ENCODE measurements around the gene ERMN. TPM values are rescaled to one million over a fixed set of nuclear protein-coding genes. Genes with fewer than 3 reads are reported as not detected.
A peak's percentile ranks its signal among the peaks of the same experiment; 100 is the strongest.

ERMN gene
- polyA plus RNA-seq, 1 donor (not counting 4 experiments of a cell fraction or from before 2014, with no cell fraction given) = not detected

- H3K27me3 ChIP-seq (ENCODE audit: control insufficient read depth, extremely low read depth, insufficient read depth, low read length) = no peaks in the 10 kb centered on the region
- no peak overlapping the region for H3K4me3 ChIP-seq (ENCODE audit: control insufficient read depth in 2 of 3, extremely low read depth in 1 of 3, insufficient read depth in 2 of 3, low read depth in 1 of 3, low read length in 3 of 3)
- H3K36me3 ChIP-seq (ENCODE audit: control insufficient read depth in 2 of 2, extremely low read depth in 1 of 2, insufficient read depth in 2 of 2, low read length in 2 of 2) = no peaks in the 10 kb centered on the region
- FAIRE-seq = no peak
- no peak for TF ChIP-seq EZH2 (IDR thresholded peaks at IDR 0.05; ENCODE audit: low read length)
- TF ChIP-seq CTCF (optimal IDR thresholded peaks at IDR 0.05 in 1 of 3, IDR thresholded peaks at IDR 0.05 in 1 of 3, conservative IDR thresholded peaks at IDR 0.05 in 1 of 3; ENCODE audit: extremely low read depth in 1 of 3, insufficient read depth in 2 of 3, low read length in 3 of 3) = peak; percentile 50 to 58 (median 52)
- H3K4me1 ChIP-seq (ENCODE audit: control insufficient read depth, extremely low read depth, insufficient read depth, low read length) = no peaks in the 10 kb centered on the region
- H4K20me1 ChIP-seq (ENCODE audit: control insufficient read depth, extremely low read depth, insufficient read depth, low read length) = no peaks in the 10 kb centered on the region
- H3K9me3 ChIP-seq (ENCODE audit: control insufficient read depth, low read depth, low read length) = no peaks in the 10 kb centered on the region
- no peak overlapping the region for H3K27ac ChIP-seq (ENCODE audit: control insufficient read depth, insufficient read depth, low read length)
- dilution Hi-C loops (cut with MboI; ENCODE audit: extremely low pct_ligation_motif_present, low sequenced_read_pairs) = no loop called here
- H3K9me1 ChIP-seq (ENCODE audit: control insufficient read depth, extremely low read depth, insufficient read depth, low read length) = no peaks in the 10 kb centered on the region
- H3K9ac ChIP-seq (ENCODE audit: control insufficient read depth, extremely low read depth, insufficient read depth, low read length) = no peak overlapping the region
- no peaks in the 10 kb centered on the region for H3K79me2 ChIP-seq (ENCODE audit: control insufficient read depth, insufficient read depth, low read length)
- H2AFZ ChIP-seq (ENCODE audit: control insufficient read depth, low read length) = no peak overlapping the region
- DNase-seq (ENCODE audit: low read depth, low spot score) = peak; percentile 5
- H3K4me2 ChIP-seq (ENCODE audit: control insufficient read depth, extremely low read depth, insufficient read depth, low read depth, low read length) = no peak overlapping the region
Measured at GRCh38 chr2:157302492-157303099, 23.0 kb downstream of the ERMN start.

DNA sequence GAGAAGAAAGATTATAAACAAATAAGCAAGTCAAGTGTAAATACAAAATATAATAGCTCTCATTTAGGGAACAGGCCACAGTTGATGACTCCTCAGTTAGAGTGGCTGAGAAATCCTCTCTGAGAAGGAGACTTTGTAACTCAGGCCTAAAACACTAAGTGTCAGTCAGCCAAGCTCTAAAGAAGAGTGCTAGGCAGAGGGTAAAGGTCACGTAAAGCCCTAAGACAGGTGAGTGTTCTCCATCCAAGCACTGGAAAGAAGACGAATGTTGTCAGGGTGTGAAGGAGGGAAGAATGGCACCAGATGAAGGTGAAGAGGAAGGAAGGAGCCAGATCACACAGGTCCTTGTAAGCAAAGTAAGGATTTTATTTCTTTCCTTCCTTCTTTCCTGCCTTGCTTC is 24.3 kb downstream of the ERMN start:
- H2AFZ ChIP-seq (ENCODE audit: control insufficient read depth, low read length) = no peak overlapping the region
- dilution Hi-C loops (cut with MboI; ENCODE audit: extremely low pct_ligation_motif_present, low sequenced_read_pairs) = no loop called here
- no peaks in the 10 kb centered on the region for H3K27me3 ChIP-seq (ENCODE audit: control insufficient read depth, extremely low read depth, insufficient read depth, low read length)
- no peak for DNase-seq (ENCODE audit: low read depth, low spot score)
- H3K4me2 ChIP-seq (ENCODE audit: control insufficient read depth, extremely low read depth, insufficient read depth, low read depth, low read length) = no peak overlapping the region
- H3K9ac ChIP-seq (ENCODE audit: control insufficient read depth, extremely low read depth, insufficient read depth, low read length) = no peak overlapping the region
- no peaks in the 10 kb centered on the region for H3K9me1 ChIP-seq (ENCODE audit: control insufficient read depth, extremely low read depth, insufficient read depth, low read length)
- H3K4me1 ChIP-seq (ENCODE audit: control insufficient read depth, extremely low read depth, insufficient read depth, low read length) = no peaks in the 10 kb centered on the region
- no peaks in the 10 kb centered on the region for H3K36me3 ChIP-seq (ENCODE audit: control insufficient read depth in 2 of 2, extremely low read depth in 1 of 2, insufficient read depth in 2 of 2, low read length in 2 of 2)
- TF ChIP-seq CTCF (optimal IDR thresholded peaks at IDR 0.05 in 1 of 3, IDR thresholded peaks at IDR 0.05 in 1 of 3, conservative IDR thresholded peaks at IDR 0.05 in 1 of 3; ENCODE audit: extremely low read depth in 1 of 3, insufficient read depth in 2 of 3, low read length in 3 of 3) (no peak), EZH2 (IDR thresholded peaks at IDR 0.05; ENCODE audit: low read length) (no peak)
- FAIRE-seq = no peak
- no peak overlapping the region for H3K4me3 ChIP-seq (ENCODE audit: control insufficient read depth in 2 of 3, extremely low read depth in 1 of 3, insufficient read depth in 2 of 3, low read depth in 1 of 3, low read length in 3 of 3)
- no peaks in the 10 kb centered on the region for H3K79me2 ChIP-seq (ENCODE audit: control insufficient read depth, insufficient read depth, low read length)
- H3K9me3 ChIP-seq (ENCODE audit: control insufficient read depth, low read depth, low read length) = no peaks in the 10 kb centered on the region
- no peak overlapping the region for H3K27ac ChIP-seq (ENCODE audit: control insufficient read depth, insufficient read depth, low read length)
- no peaks in the 10 kb centered on the region for H4K20me1 ChIP-seq (ENCODE audit: control insufficient read depth, extremely low read depth, insufficient read depth, low read length)

Data from keratinocyte (primary cell).